C4-2B (cell line): ENCODE measurements around the gene GRK4.

Experiments used
- H3K27ac ChIP-seq: fragments of 450-650 bp; 2 replicates; pipeline ENCODE4 v1.5.1; 2017
- ZFX ChIP-seq: fragments of 450-650 bp; IDR thresholded peaks from 2 replicates; pipeline ENCODE4 v1.6.1; 2017
- TF ChIP-seq, protein P1 (sequence below): fragments of 450-650 bp; conservative IDR thresholded peaks from 2 replicates; pipeline ENCODE4 v1.5.1; 2017; ENCODE audit warnings: mild to moderate bottlenecking

GRK4 gene

DNA sequence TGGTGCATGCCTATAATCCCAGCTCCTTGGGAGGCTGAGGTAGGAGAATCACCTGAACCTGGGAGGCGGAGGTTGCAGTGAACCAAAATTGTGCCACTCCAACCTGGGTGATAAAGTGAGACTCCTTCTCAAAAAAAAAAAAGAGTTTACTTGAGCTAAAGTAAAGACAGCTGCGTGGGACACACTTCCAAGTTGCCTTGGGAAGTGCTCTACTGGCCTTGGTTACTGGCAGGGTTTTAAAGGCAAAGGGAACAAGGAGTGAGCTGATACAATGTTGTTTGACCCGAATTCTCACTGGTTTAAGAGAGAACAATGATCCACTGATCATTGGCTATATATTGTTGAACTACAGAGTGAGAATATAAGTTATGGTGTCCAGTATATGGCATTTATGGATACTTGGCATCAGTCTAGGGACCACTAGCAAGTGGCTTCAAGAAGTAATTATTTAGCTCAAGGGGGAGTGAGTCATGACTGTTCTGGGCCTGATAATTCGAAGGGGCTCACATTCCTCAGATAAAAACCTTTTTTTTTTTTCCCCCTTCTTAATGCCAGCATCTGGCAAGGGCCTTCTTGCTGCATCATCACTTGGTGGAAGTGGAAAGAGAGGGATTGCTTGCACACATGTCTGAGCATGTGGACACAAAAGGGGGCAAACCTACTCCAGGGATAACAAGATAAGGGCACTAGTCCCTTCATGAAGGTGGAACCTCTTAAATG, 32.3 kb downstream of the GRK4 start:
- H3K27ac ChIP-seq = no peak overlapping the region
- TF ChIP-seq, protein P1, sequence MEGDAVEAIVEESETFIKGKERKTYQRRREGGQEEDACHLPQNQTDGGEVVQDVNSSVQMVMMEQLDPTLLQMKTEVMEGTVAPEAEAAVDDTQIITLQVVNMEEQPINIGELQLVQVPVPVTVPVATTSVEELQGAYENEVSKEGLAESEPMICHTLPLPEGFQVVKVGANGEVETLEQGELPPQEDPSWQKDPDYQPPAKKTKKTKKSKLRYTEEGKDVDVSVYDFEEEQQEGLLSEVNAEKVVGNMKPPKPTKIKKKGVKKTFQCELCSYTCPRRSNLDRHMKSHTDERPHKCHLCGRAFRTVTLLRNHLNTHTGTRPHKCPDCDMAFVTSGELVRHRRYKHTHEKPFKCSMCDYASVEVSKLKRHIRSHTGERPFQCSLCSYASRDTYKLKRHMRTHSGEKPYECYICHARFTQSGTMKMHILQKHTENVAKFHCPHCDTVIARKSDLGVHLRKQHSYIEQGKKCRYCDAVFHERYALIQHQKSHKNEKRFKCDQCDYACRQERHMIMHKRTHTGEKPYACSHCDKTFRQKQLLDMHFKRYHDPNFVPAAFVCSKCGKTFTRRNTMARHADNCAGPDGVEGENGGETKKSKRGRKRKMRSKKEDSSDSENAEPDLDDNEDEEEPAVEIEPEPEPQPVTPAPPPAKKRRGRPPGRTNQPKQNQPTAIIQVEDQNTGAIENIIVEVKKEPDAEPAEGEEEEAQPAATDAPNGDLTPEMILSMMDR = no peak
- TF ChIP-seq ZFX = no peak

DNA sequence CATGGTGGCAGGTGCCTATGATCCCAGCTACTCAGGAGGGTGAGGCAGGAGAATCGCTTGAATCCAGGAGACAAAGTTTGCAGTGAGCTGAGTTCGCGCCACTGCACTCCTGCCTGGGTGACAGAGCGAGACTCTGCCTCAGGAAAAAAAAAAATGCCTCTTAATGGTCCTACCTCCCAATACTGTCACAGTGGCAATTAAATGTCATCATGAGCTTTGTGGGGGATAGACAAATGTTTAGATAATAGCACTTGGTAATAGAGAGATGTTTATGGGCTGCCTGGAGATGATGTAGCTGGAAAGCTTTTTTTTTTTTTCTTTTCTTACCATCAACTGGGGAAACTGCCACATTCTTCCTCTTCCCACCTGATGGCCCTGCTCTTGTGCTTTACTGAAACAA, 33.0 kb downstream of the GRK4 start:
- TF ChIP-seq ZFX = no peak
- TF ChIP-seq, protein P1 = no peak
- no peak overlapping the region for H3K27ac ChIP-seq

DNA sequence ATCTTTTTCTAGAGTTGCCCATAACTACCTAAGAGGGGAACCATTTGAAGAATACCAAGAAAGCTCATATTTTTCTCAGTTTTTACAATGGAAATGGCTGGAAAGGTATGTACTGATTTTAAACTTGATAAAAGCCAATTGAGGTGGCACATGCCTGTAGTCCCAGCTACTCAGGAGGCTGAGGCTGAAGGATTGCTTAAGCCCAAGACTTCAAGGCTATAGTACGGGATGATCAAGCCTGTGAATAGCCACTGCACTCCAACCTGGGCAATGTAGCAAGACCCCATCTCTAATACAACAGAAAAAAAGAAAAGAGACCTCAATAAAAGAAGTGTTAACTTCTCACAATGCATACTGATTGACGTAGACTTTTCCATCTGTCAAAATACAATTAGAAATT, 44.4 kb downstream of the GRK4 start:
- H3K27ac ChIP-seq = no peak overlapping the region
- no peak for TF ChIP-seq ZFX
- TF ChIP-seq, protein P1 = no peak

DNA sequence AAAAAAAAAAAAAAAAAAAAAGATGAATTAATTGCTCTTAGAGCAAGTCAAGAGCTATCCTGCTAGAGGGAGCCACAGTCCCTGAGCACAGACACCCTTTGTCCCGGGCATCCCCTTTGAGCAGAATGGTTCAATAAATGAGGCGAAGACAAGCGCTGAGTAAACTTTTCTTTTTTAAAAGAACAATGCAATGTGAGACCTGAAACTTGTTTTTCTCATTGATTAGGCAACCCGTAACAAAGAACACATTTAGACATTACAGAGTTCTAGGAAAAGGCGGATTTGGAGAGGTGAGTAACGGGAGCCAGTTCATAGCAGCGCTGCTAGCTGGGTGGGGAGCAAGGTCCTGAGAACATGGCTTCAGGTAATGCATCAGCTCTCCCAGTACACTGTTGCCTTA, 46.1 kb downstream of the GRK4 start:
- TF ChIP-seq, protein P1 = no peak
- TF ChIP-seq ZFX = no peak
- H3K27ac ChIP-seq = no peak overlapping the region

DNA sequence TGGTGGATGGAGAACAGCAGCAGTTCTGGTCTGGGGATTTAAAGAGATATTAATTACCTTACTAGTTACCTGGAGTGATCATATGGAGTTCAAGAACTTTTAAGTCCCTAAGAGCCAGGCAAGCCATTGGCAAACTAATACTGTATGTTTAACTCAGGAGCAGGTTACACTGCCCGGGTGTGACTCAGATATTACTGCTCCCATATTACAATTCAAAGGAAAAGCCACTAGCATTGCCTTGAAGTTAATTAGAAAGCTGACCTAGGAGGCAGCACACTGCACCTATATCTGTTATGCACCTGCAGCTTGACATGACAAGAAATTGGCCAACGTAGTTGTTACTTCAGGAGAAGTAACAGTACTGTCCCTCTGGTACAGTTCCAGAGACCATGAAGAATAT, 47.2 kb downstream of the GRK4 start:
- TF ChIP-seq, protein P1 = no peak
- TF ChIP-seq ZFX = no peak
- H3K27ac ChIP-seq = no peak overlapping the region

DNA sequence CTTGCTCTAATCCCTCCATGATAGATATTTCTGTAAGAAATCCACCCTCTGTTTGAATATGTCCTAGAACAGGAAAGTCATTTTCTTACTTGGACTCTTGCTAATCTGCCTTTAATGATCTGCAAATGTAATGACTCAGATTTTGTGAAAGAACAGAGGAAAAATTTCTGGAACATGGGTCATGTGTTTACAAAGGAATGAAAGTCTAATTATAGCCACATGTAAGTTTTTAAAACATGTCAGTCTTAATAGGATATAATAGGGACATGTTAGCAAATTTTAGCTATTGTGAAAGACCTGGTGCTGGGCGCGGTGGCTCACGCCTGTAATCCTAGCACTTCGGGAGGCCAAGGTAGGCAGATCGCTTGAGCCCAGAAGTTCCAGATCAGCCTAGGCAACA, 47.6 kb downstream of the GRK4 start:
- no peak overlapping the region for H3K27ac ChIP-seq
- TF ChIP-seq ZFX = no peak
- TF ChIP-seq, protein P1 = no peak

DNA sequence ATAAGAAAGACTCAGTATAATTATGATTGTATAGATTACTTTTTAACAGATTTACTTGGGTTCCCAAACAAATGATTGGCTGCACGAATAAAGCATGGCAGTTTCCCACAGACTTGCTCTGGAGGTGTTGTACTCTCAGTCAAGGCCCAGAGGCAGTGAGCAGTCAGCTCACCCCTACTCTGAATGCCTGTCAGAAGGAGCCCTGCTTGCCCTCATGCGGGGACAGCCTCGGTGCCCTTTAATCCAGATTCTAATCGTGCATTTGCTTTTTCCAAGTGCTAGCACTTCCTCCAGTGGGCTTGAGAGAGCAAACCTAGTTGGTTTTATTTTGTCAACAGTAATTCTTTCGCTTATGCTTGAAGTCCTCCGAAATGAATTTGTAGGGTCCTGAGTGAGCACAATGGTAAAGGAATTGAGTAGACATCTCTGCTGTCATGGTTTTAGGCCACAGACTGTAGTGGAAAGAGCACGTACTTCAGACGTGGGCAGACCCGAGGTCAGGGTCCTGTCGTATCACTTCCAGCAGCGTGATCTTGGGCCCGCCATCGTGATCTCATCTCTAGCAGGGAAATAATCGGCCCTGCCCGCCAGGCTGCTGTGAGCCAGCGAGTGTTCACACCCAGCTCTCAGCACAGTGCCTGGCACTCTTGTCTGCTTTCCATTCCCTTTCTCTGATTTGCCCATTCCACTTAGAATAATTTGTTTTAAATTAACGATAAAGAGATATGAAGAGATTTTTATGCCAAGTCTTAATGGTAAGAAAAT, 48.3 kb downstream of the GRK4 start:
- H3K27ac ChIP-seq = no peak overlapping the region
- TF ChIP-seq ZFX = no peak
- TF ChIP-seq, protein P1 = no peak
